PC-3 (cell line): ENCODE data around the gene SPATA20. TPM values are rescaled to one million over a fixed set of nuclear protein-coding genes. Genes with fewer than 3 reads are reported as not detected.

ENCODE experiments used
- ATAC-seq: fragments of 200-7000 bp; cut with Tn5 transposase; 2 replicates; pipeline ENCODE4 v1.9.1; 2020; ENCODE audit warnings: mild to moderate bottlenecking, moderate library complexity
- BruUV-seq: library from RNA; stranded (reverse); fragments of 400-500 nt; replicated peaks from 2 replicates; lab custom pipeline; 2021; lab: Mats Ljungman, UMichigan
- CTCF ChIA-PET: fragments of 300-600 bp; sonication (Branson Sonifier 250); formaldehyde crosslinking; loops from one replicate; lab custom pipeline; 2022; ENCODE audit warnings: antibody characterized with exemption; lab: Charles Lee
- POLR2A ChIA-PET: fragments of 300-600 bp; sonication (Branson Sonifier 250); formaldehyde crosslinking; loops from one replicate; lab custom pipeline; 2022; ENCODE audit warnings: antibody characterized with exemption; ENCODE audit not compliant: unreplicated experiment; lab: Charles Lee
- DNase-seq: peaks from one replicate; pipeline ENCODE4 v3.0.0-alpha.2; 2015
- H2AFZ ChIP-seq: fragments of 300-600 bp; sonication (generic); 2 replicates; pipeline ENCODE4 v1.6.0; 2016; ENCODE audit warnings: antibody characterized with exemption, low read length
- H3F3A ChIP-seq: fragments of 300-600 bp; sonication (generic); one replicate; pipeline ENCODE4 v1.6.0; 2017; ENCODE audit warnings: antibody characterized with exemption, low read length, control low read depth, mild to moderate bottlenecking; ENCODE audit not compliant: unreplicated experiment
- H3K27ac ChIP-seq: fragments of 300-600 bp; sonication (generic); 2 replicates; pipeline ENCODE4 v1.5.1; 2016; ENCODE audit warnings: mild to moderate bottlenecking, low read length
- H3K27me3 ChIP-seq: fragments of 300-600 bp; sonication (generic); 2 replicates; pipeline ENCODE4 v1.6.1; 2016; ENCODE audit warnings: low read length, mixed read lengths
- H3K36me3 ChIP-seq: fragments of 300-600 bp; sonication (generic); 2 replicates; pipeline ENCODE4 v1.6.1; 2016; ENCODE audit warnings: low read depth, mixed run types, low read length, mixed read lengths
- H3K4me1 ChIP-seq: fragments of 300-600 bp; sonication (generic); 2 replicates; pipeline ENCODE4 v1.5.1; 2016; ENCODE audit warnings: low read length; ENCODE audit not compliant: insufficient read depth
- H3K4me2 ChIP-seq: fragments of 300-600 bp; sonication (generic); 2 replicates; pipeline ENCODE4 v1.6.0; 2016; ENCODE audit warnings: low read length
- H3K4me3 ChIP-seq: fragments of 300-600 bp; sonication (generic); 2 replicates; pipeline ENCODE4 v1.5.1; 2016; ENCODE audit warnings: mild to moderate bottlenecking, low read length, mixed read lengths
- H3K79me2 ChIP-seq: fragments of 300-600 bp; sonication (generic); 2 replicates; pipeline ENCODE4 v1.6.1; 2017; ENCODE audit warnings: low read length, mixed read lengths
- H3K9ac ChIP-seq: fragments of 300-600 bp; sonication (generic); 2 replicates; pipeline ENCODE4 v1.6.0; 2016; ENCODE audit warnings: mild to moderate bottlenecking, low read length
- H3K9me2 ChIP-seq: fragments of 300-600 bp; sonication (generic); replicated peaks from 2 replicates; pipeline ENCODE4 v1.6.1; 2016; ENCODE audit warnings: mixed run types, low read length, mixed read lengths
- H3K9me3 ChIP-seq: fragments of 300-600 bp; sonication (generic); 2 replicates; pipeline ENCODE4 v1.6.1; 2016; ENCODE audit warnings: low read length, mixed read lengths
- H4K20me1 ChIP-seq: fragments of 300-600 bp; sonication (generic); 2 replicates; pipeline ENCODE4 v1.6.1; 2016; ENCODE audit warnings: low read length, mixed read lengths
- EZH2 ChIP-seq: fragments of 300-600 bp; sonication (generic); IDR thresholded peaks from one replicate; pipeline ENCODE4 v1.6.1; 2017; ENCODE audit warnings: antibody characterized with exemption, mild to moderate bottlenecking, low read length; ENCODE audit not compliant: unreplicated experiment
- EZH2phosphoT487 ChIP-seq: fragments of 300-600 bp; sonication (generic); IDR thresholded peaks from 2 replicates; pipeline ENCODE4 v1.6.1; 2018; ENCODE audit warnings: mild to moderate bottlenecking, antibody characterized with exemption, low read length, borderline replicate concordance
- intact Hi-C: fragments of 100-400 bp; cut with micrococcal nuclease; formaldehyde crosslinking; loops from 2 replicates; pipeline ENCODE4 v1.9.0; 2023
- total RNA-seq: library from RNA; depleted of rRNA; stranded (reverse); fragments of >200 nt; gene quantifications from 2 replicates; pipeline ENCODE4 v1.2.3, GENCODE V29; 2014
- TF ChIP-seq, protein P1 (sequence below): fragments of 300-600 bp; sonication (generic); conservative IDR thresholded peaks from 2 replicates; pipeline ENCODE4 v1.5.1; 2017; ENCODE audit warnings: antibody characterized with exemption, low read depth, mild to moderate bottlenecking, low read length

Gene SPATA20
- total RNA-seq, 1 experiment from 2014 or later = 115 TPM

DNA sequence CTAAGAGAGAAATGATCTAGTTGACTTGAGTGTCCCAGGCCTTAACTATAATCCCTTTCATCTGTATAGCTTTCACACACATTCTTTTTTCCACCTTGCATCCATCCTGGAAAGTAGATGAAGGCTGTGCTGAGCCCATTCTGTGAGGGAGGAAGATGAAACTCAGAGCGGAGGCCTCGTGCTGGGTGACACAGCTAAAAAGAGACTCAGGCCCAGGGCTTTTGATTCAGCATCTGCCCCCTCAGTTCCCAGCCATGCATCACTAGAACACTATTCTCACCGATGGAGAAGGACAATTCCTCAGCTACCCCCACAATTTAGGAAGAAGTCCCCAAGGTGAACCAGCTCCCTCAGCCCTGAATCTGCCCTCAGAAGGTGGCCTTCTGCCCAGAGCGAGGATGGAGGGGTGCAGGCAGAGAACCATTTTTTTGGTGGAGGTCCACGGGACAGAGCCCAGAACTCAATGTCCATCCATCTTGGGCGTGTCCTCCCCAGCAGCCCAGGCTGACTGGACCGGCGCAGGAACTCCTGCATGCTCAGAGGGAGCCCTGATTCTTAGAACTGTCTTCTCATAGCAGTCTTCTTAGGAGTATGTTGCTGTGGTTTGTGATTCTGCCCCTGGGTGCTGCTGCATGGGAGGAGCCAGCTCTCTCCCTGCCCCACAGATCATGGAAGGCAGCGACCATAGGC lies 44.5 kb upstream of the SPATA20 start:
- no peak overlapping the region for H3K27ac ChIP-seq
- H3K9me2 ChIP-seq = no peaks in the 10 kb centered on the region
- H3F3A ChIP-seq = no peaks in the 10 kb centered on the region
- ATAC-seq (no peak), DNase-seq (no peak)
- intact Hi-C loops = no loop called here
- peaks cover 8% of the 10 kb centered on the region for H3K4me1 ChIP-seq
- no peak overlapping the region for H3K9ac ChIP-seq
- no peaks in the 10 kb centered on the region for H3K27me3 ChIP-seq
- H3K4me3 ChIP-seq = no peak overlapping the region
- BruUV-seq = no TSS peak
- no peak for TF ChIP-seq EZH2
- TF ChIP-seq, protein P1, sequence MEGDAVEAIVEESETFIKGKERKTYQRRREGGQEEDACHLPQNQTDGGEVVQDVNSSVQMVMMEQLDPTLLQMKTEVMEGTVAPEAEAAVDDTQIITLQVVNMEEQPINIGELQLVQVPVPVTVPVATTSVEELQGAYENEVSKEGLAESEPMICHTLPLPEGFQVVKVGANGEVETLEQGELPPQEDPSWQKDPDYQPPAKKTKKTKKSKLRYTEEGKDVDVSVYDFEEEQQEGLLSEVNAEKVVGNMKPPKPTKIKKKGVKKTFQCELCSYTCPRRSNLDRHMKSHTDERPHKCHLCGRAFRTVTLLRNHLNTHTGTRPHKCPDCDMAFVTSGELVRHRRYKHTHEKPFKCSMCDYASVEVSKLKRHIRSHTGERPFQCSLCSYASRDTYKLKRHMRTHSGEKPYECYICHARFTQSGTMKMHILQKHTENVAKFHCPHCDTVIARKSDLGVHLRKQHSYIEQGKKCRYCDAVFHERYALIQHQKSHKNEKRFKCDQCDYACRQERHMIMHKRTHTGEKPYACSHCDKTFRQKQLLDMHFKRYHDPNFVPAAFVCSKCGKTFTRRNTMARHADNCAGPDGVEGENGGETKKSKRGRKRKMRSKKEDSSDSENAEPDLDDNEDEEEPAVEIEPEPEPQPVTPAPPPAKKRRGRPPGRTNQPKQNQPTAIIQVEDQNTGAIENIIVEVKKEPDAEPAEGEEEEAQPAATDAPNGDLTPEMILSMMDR = no peak
- no peaks in the 10 kb centered on the region for H4K20me1 ChIP-seq
- no peaks in the 10 kb centered on the region for H3K36me3 ChIP-seq
- POLR2A ChIA-PET = no interaction called here
- H3K79me2 ChIP-seq = no peaks in the 10 kb centered on the region
- CTCF ChIA-PET = interaction anchor here (0.6 to 1.7 kb wide), 3 partner anchors 14 to 298 kb away, joined by 3 to 8 read pairs (median 3); no protein-coding TSS in a partner anchor
- H2AFZ ChIP-seq = no peak overlapping the region
- no peaks in the 10 kb centered on the region for H3K9me3 ChIP-seq
- no peak overlapping the region for H3K4me2 ChIP-seq

DNA sequence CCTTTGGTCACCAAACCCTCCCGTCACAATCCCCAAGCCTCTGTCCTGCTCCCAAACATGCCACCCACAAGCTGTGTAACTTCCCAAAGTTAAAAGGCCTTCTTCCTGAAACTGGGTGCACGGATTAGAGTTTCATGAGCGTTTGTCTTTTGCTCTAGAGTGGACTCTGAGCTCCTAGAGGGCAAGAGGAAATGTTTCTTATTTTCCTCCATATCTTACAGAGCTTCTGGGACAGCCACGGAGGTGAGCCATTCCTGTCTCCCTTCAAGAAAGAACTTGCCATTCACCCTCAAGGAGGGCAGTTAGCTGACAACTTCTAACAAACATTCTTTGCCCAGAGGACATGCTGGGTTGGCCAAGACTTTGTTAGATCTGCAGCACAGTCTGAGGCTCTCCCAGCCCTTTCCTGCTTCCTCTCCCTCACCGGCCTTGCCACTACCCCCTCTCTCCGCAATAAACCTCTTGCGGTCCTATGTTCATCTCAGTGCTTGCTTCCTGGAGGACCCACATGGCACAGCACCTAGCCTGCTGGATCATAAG lies 41.3 kb upstream of the SPATA20 start:
- no peaks in the 10 kb centered on the region for H3K36me3 ChIP-seq
- H3K9me3 ChIP-seq = no peaks in the 10 kb centered on the region
- H3K9ac ChIP-seq = no peak overlapping the region
- no peak overlapping the region for H3K4me2 ChIP-seq
- H3K27ac ChIP-seq = no peak overlapping the region
- no peak for TF ChIP-seq EZH2phosphoT487
- ChIA-PET POLR2A (interaction anchor here (0.5 kb wide), 1 partner anchor 269 kb away, joined by 3 read pairs; no protein-coding TSS in a partner anchor), CTCF (interaction anchor here (0.6 kb wide), 1 partner anchor 10 kb away, joined by 3 read pairs; no protein-coding TSS in a partner anchor)
- no peak for DNase-seq
- no peaks in the 10 kb centered on the region for H3K27me3 ChIP-seq
- no peaks in the 10 kb centered on the region for H3K79me2 ChIP-seq
- BruUV-seq = no TSS peak
- H3K4me1 ChIP-seq = peaks cover 4% of the 10 kb centered on the region; the same call in 1 of the 2 replicates
- no peak overlapping the region for H2AFZ ChIP-seq
- H3K9me2 ChIP-seq = no peaks in the 10 kb centered on the region
- ATAC-seq = no peak
- no peak overlapping the region for H3K4me3 ChIP-seq
- no peaks in the 10 kb centered on the region for H4K20me1 ChIP-seq
- intact Hi-C loops = no loop called here
- H3F3A ChIP-seq = no peaks in the 10 kb centered on the region

DNA sequence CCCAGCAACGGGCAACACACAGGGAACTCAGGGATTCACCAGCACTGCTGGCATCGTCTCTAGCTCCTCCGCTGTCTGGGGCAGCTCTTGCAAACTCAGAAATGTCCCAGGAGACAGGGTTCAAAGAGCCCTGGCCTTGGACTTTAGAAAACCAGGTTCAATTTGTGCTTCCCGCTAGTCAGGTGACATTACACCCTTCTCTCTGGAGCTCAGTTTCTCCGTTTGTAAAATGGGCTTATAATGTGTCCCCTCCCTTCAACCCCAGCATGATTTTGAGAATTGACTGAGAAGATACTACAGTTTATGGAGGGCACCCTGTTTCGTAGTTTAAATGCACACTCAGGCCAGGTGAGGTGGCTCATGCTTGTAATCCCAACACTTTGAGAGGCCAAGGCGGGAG lies 40.7 kb upstream of the SPATA20 start:
- peaks cover 11% of the 10 kb centered on the region for H3K4me1 ChIP-seq
- no peaks in the 10 kb centered on the region for H3K9me2 ChIP-seq
- no peak for ATAC-seq
- DNase-seq = no peak
- ChIA-PET CTCF (no interaction called here), POLR2A (interaction anchor here (0.7 kb wide), 1 partner anchor 38 kb away, joined by 4 read pairs; no protein-coding TSS in a partner anchor)
- BruUV-seq = no TSS peak
- H3K27me3 ChIP-seq = no peaks in the 10 kb centered on the region
- H2AFZ ChIP-seq = no peak overlapping the region
- TF ChIP-seq EZH2phosphoT487 (no peak), EZH2 (no peak)
- TF ChIP-seq, protein P1 = no peak
- H3K36me3 ChIP-seq = no peaks in the 10 kb centered on the region
- no peaks in the 10 kb centered on the region for H4K20me1 ChIP-seq
- no peak overlapping the region for H3K9ac ChIP-seq
- no peak overlapping the region for H3K4me3 ChIP-seq
- no peaks in the 10 kb centered on the region for H3K79me2 ChIP-seq
- no peak overlapping the region for H3K4me2 ChIP-seq
- no peaks in the 10 kb centered on the region for H3F3A ChIP-seq
- intact Hi-C loops = no loop called here
- no peaks in the 10 kb centered on the region for H3K9me3 ChIP-seq
- no peak overlapping the region for H3K27ac ChIP-seq
